Kidney (tissue), 22 donors: ENCODE data around the gene ROCK2. TPM values are rescaled to one million over a fixed set of nuclear protein-coding genes. Genes with fewer than 3 reads are reported as not detected.

Source experiments
- DNase-seq, 5 donors: peaks; one replicate each; pipeline ENCODE4 v3.0.0-alpha.2; 2013 to 2020
- FAIRE-seq: peaks from 2 replicates; lab custom pipeline; 2012; peaks lifted over from hg19 to GRCh38; lab: Jason Lieb, UNC
- H3K27ac ChIP-seq, 2 donors: one replicate each; pipeline ENCODE4 v1.7.0; 2013; ENCODE audit warnings: low read depth in 2 of 2, low read length in 2 of 2, inconsistent platforms in 1 of 2
- H3K27me3 ChIP-seq: one replicate; pipeline ENCODE4 v1.7.1; 2013; ENCODE audit warnings: low read length, inconsistent platforms; ENCODE audit not compliant: control insufficient read depth, insufficient read depth
- H3K36me3 ChIP-seq, 3 donors: one replicate each; pipeline versions ENCODE4 v1.7.0 to v1.7.1; 2013; ENCODE audit warnings: low read length in 3 of 3, control low read depth in 1 of 3, inconsistent platforms in 1 of 3; ENCODE audit not compliant: insufficient read depth in 3 of 3, control insufficient read depth in 2 of 3
- H3K4me1 ChIP-seq, 3 donors: one replicate each; pipeline versions ENCODE4 v1.7.0 to v1.7.1; 2013; ENCODE audit warnings: low read length in 3 of 3, inconsistent platforms in 1 of 3, low read depth in 1 of 3; ENCODE audit not compliant: control insufficient read depth in 2 of 3, insufficient read depth in 2 of 3
- H3K4me3 ChIP-seq, 3 donors: one replicate each; pipeline versions ENCODE4 v1.7.0 to v1.8.1; 2013; ENCODE audit warnings: low read length in 3 of 3, control low read depth in 1 of 3, inconsistent platforms in 1 of 3
- H3K9ac ChIP-seq, 3 donors: one replicate each; pipeline versions ENCODE4 v1.7.0 to v1.7.1; 2013; ENCODE audit warnings: low read length in 3 of 3, control low read depth in 1 of 3, inconsistent platforms in 1 of 3
- H3K9me3 ChIP-seq, 3 donors: one replicate each; pipeline versions ENCODE4 v1.7.0 to v1.7.1; 2013; ENCODE audit warnings: low read length in 3 of 3, control low read depth in 1 of 3, inconsistent platforms in 1 of 3; ENCODE audit not compliant: control insufficient read depth in 2 of 3, insufficient read depth in 1 of 3
- intact Hi-C: fragments of 100-400 bp; cut with DNase I; formaldehyde crosslinking; loops from one replicate; pipeline ENCODE4 v1.11.1; 2022
- long read RNA-seq, 10 donors: library from polyadenylated mRNA in 1 of 10; unstranded in 1 of 10; transcript quantifications; one replicate each; pipeline ENCODE4 v2.0.0 and lab custom pipeline, GENCODE V29; 2021 to 2026
- polyA plus RNA-seq: library from polyadenylated mRNA; stranded (reverse); fragments of 350-450 nt; fragmentation: Illumina TruSeq; extraction: RNeasy Lipid Tissue Mini Kit (QIAGEN cat#74804); gene quantifications from one replicate; pipeline ENCODE4 v1.2.3, GENCODE V29; 2014; ENCODE audit warnings: low read depth, low replicate concordance; ENCODE audit not compliant: insufficient read depth
- total RNA-seq: library from RNA; stranded (reverse); fragmentation: NEBNext Ultra II Directional; extraction: Animal tissue kit (Norgen Biotek cat#: 25700); gene quantifications from one replicate; pipeline ENCODE4 v1.2.1, GENCODE V29; 2021
- TF ChIP-seq, protein P1 (sequence below): IDR thresholded peaks from 3 replicates; pipeline ENCODE4 v1.5.1; 2012; ENCODE audit warnings: mild to moderate bottlenecking, moderate library complexity, borderline replicate concordance; ENCODE audit not compliant: insufficient read depth; ENCODE audit errors: extremely low read depth
- donor health status: control.
- donor health status: control.
- donor health status: control.
- donor health status: control.
- donor health status: control.
- donor health status: DM: yes; HTN: yes; CAD: no.
- donor health status: Normal renal cell carcinoma (clear cell type).

Gene ROCK2
- 58.3 TPM for total RNA-seq
- 6.7 TPM for polyA plus RNA-seq
- long read RNA-seq, donor 1: 0 reads
- long read RNA-seq, donor 2: 0 reads
- long read RNA-seq, donor 3: 0 reads
- long read RNA-seq, donor 4: 0 reads
- long read RNA-seq, donor 5: 0 reads
- long read RNA-seq, donor 6: 0 reads
- long read RNA-seq, donor 7, full-length matches to known transcripts: 4 of 69 reads
- long read RNA-seq, donor 7, partial matches to known transcripts: 47 of 69 reads
- long read RNA-seq, donor 7, other reads (novel, unspliced or antisense): 18 of 69 reads
- long read RNA-seq, donor 8: 0 reads
- long read RNA-seq, donor 9: 0 reads
- long read RNA-seq, donor 10: 0 reads

DNA sequence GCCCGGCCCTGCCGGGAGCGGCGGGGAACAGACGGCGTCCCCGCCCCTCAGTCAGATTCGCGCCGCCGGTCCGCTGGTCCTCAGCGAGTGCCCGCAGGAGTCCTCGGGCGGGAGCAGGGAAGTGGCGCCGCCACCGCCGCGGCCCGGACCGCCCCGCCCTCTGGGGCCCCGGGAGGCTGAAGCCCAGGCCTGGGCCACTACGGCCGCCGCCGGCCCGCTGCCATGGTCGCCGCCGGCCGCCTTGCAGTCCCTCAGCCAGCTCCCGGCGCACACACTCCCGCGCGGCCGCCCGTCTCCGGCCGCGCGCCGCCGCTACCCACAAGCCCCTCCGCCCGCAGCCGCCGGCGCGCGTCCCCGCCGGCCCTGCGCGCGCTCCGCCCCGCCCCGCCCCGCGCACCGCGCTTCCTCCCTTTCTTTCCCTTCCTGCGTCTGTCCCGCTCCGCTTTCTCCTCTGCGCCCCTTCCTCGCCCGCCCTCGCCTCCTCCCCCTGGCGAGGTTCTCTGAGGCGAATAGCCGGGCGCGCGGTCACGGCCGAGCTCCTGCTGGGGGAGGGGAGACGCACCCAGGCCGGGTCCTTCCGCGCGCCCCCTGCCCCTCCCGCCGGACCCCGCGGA lies at the start of gene ROCK2:
TSS of gene ROCK2 (minus strand) at position 295 of the 614 bp plus-strand sequence. CDS start 500 bp downstream, outside the sequence.
- Histone ChIP-seq H3K36me3 (no peaks in the 10 kb centered on the region), H3K9me3 (no peaks in the 10 kb centered on the region), H3K9ac (peak within 1 kb of the TSS; percentile 37 to 93 (median 84)), H3K27ac (peak within 1 kb of the TSS; percentile 98), H3K4me1 (peaks cover 4 to 24% (median 5%) of the 10 kb centered on the region in 3 donors), H3K27me3 (no peaks in the 10 kb centered on the region), H3K4me3 (peak within 1 kb of the TSS; percentile 71 to 95 (median 78))
- TF ChIP-seq, protein P1, sequence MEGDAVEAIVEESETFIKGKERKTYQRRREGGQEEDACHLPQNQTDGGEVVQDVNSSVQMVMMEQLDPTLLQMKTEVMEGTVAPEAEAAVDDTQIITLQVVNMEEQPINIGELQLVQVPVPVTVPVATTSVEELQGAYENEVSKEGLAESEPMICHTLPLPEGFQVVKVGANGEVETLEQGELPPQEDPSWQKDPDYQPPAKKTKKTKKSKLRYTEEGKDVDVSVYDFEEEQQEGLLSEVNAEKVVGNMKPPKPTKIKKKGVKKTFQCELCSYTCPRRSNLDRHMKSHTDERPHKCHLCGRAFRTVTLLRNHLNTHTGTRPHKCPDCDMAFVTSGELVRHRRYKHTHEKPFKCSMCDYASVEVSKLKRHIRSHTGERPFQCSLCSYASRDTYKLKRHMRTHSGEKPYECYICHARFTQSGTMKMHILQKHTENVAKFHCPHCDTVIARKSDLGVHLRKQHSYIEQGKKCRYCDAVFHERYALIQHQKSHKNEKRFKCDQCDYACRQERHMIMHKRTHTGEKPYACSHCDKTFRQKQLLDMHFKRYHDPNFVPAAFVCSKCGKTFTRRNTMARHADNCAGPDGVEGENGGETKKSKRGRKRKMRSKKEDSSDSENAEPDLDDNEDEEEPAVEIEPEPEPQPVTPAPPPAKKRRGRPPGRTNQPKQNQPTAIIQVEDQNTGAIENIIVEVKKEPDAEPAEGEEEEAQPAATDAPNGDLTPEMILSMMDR: no peak
- intact Hi-C loops: no loop called here
- FAIRE-seq (no peak), DNase-seq (peak; percentile 93 to 97 (median 96))

DNA sequence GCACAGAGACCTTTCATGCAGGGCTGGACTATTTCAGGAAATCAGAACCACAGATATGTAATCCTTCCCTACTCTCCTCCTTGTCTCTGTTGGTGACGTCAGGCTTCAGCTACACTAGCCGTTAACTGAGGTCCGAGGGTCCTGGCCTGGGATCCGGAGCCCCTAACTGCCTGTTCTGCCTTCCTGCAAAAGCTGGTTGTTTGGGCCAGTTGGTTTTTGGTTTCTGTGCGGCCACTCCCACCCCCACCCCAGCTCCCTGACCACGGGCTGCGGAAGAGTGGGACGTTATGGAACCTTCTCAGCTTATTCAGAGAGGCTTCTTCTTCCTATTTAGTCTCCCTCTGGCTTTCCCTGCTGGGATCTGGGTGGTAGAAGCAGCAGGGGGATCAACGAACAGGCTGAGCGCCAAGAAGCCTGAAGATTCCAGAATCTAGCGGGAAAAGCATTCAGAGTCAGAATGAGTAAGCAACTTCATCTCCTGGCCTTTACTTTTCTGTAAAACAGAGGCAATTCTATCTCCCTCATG lies 49.3 kb upstream of the ROCK2 start:
- no peak for FAIRE-seq

DNA sequence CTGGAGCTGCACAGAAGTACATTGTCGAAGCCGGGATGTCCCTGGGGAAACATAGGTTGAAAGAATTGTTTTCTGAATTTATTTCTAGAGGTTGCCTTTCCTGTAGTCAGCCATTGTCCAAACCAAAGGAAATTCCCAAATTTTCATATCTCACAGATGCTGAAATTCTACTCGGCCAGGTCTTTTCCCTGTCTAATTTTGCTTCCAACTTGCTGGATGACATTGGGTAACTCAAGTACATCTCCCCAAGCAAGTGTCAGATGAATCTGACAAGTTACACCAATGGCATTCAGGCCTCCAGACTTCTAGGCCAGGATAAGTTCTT lies 47.5 kb upstream of the ROCK2 start:
- FAIRE-seq (no peak), DNase-seq (no peak)
- Histone ChIP-seq H3K4me1 (peaks cover 4 to 32% (median 31%) of the 10 kb centered on the region in 3 donors), H3K4me3 (no peak overlapping the region), H3K36me3 (no peaks in the 10 kb centered on the region), H3K9ac (no peak overlapping the region), H3K27me3 (no peaks in the 10 kb centered on the region), H3K27ac (peak overlapping the region in 1 of 2 donors; percentile 64), H3K9me3 (no peaks in the 10 kb centered on the region)
- intact Hi-C loops: no loop called here
- TF ChIP-seq, protein P1: no peak

More for the DNA sequence above, 49.3 kb upstream of the ROCK2 start:
- H3K9me3 ChIP-seq: no peaks in the 10 kb centered on the region
- intact Hi-C loops: no loop called here
- peaks cover 4 to 32% (median 31%) of the 10 kb centered on the region in 3 donors for H3K4me1 ChIP-seq
- no peaks in the 10 kb centered on the region for H3K27me3 ChIP-seq
- no peak overlapping the region for H3K4me3 ChIP-seq
- H3K27ac ChIP-seq: peak overlapping the region in 1 of 2 donors; percentile 19
- TF ChIP-seq, protein P1: no peak
- DNase-seq: no peak
- H3K36me3 ChIP-seq: no peaks in the 10 kb centered on the region
- no peak overlapping the region for H3K9ac ChIP-seq
